H1 (cell line): ENCODE data around the gene XPO6. TPM values are rescaled to one million over a fixed set of nuclear protein-coding genes. Genes with fewer than 3 reads are reported as not detected.

Source experiments
- CTCF ChIA-PET: fragments of 300-600 bp; sonication (Branson Sonifier 250); formaldehyde crosslinking; loops from one replicate; lab custom pipeline; 2021; ENCODE audit not compliant: partially characterized antibody; lab: Charles Lee
- POLR2A ChIA-PET: fragments of 300-600 bp; sonication (Branson Sonifier 250); formaldehyde crosslinking; loops from one replicate; lab custom pipeline; 2021; ENCODE audit warnings: inconsistent platforms; ENCODE audit not compliant: partially characterized antibody; lab: Charles Lee
- DNase-seq, 2 experiments: peaks; one replicate each; pipeline versions ENCODE4 v3.0.0 to v3.0.0-alpha.2; 2010 to 2022; ENCODE audit warnings: low spot score in 2 of 2, low read depth in 1 of 2, mixed read lengths in 1 of 2
- FAIRE-seq: peaks from 2 replicates; lab custom pipeline; 2011; peaks lifted over from hg19 to GRCh38; lab: Jason Lieb, UNC
- H2AFZ ChIP-seq: 2 replicates; pipeline ENCODE4 v1.8.1; 2012; ENCODE audit warnings: low read length, inconsistent platforms
- H2AK5ac ChIP-seq: 2 replicates; pipeline ENCODE4 v1.6.1; 2013; ENCODE audit warnings: low read depth, low read length
- H2BK120ac ChIP-seq: replicated peaks from 2 replicates; pipeline ENCODE3; 2013; ENCODE audit warnings: low read depth, low read length, inconsistent platforms
- H2BK12ac ChIP-seq: 2 replicates; pipeline ENCODE4 v1.6.1; 2013; ENCODE audit warnings: low read depth, low read length
- H2BK15ac ChIP-seq: 2 replicates; pipeline ENCODE4 v1.6.1; 2013; ENCODE audit warnings: low read length
- H2BK20ac ChIP-seq: 2 replicates; pipeline ENCODE4 v1.6.1; 2013; ENCODE audit warnings: low read length
- H2BK5ac ChIP-seq: 2 replicates; pipeline ENCODE4 v1.6.1; 2013; ENCODE audit warnings: low read depth, low read length
- H3K14ac ChIP-seq: 2 replicates; pipeline ENCODE4 v1.6.1; 2013; ENCODE audit warnings: inconsistent platforms; ENCODE audit not compliant: insufficient read length
- H3K18ac ChIP-seq: 2 replicates; pipeline ENCODE4 v1.6.1; 2013; ENCODE audit warnings: low read length; ENCODE audit errors: extremely low read depth
- H3K23ac ChIP-seq: 2 replicates; pipeline ENCODE4 v1.6.1; 2013; ENCODE audit warnings: inconsistent platforms; ENCODE audit not compliant: insufficient read length
- H3K23me2 ChIP-seq: 2 replicates; pipeline ENCODE4 v1.6.1; 2013; ENCODE audit warnings: low read depth, low read length
- H3K27ac ChIP-seq: 2 replicates; pipeline ENCODE4 v1.6.1; 2011; ENCODE audit warnings: low read depth, low read length, inconsistent platforms
- H3K27me3 ChIP-seq, 4 experiments: replicated peaks in 1 of 4; 1 replicate in 1 of 4; 2 replicates in 3 of 4; pipeline versions ENCODE4 v1.6.1 to v1.8.1; 2011 to 2013; ENCODE audit warnings: low read length in 3 of 4, mild to moderate bottlenecking in 3 of 4, inconsistent platforms in 2 of 4, mixed read lengths in 2 of 4, moderate library complexity in 1 of 4; ENCODE audit not compliant: control insufficient read depth in 3 of 4, insufficient read depth in 3 of 4; ENCODE audit errors: extremely low read depth in 1 of 4
- H3K36me3 ChIP-seq, 4 experiments: 2 replicates each; pipeline versions ENCODE4 v1.6.1 to v1.8.1; 2011 to 2013; ENCODE audit warnings: mild to moderate bottlenecking in 4 of 4, low read length in 3 of 4, moderate library complexity in 2 of 4, control low read depth in 1 of 4, inconsistent platforms in 1 of 4; ENCODE audit not compliant: insufficient read depth in 4 of 4, control insufficient read depth in 2 of 4
- H3K4ac ChIP-seq: replicated peaks from 2 replicates; pipeline ENCODE3; 2013; ENCODE audit warnings: low read length, low read depth, mixed read lengths, inconsistent platforms; ENCODE audit not compliant: insufficient read length
- H3K4me1 ChIP-seq, 4 experiments: replicated peaks in 1 of 4; 1 replicate in 1 of 4; 2 replicates in 3 of 4; pipeline versions ENCODE4 v1.6.1 to v1.8.1; 2011 to 2013; ENCODE audit warnings: low read length in 3 of 4, inconsistent platforms in 2 of 4, mixed read lengths in 1 of 4; ENCODE audit not compliant: insufficient read depth in 4 of 4, control insufficient read depth in 3 of 4
- H3K4me2 ChIP-seq, 2 experiments: 2 replicates each; pipeline versions ENCODE4 v1.6.1 to v1.8.1; 2011 to 2013; ENCODE audit warnings: low read depth in 2 of 2, low read length in 2 of 2, control low read depth in 1 of 2, inconsistent platforms in 1 of 2, mild to moderate bottlenecking in 1 of 2; ENCODE audit not compliant: insufficient read depth in 1 of 2
- H3K4me3 ChIP-seq, 4 experiments: fragments of 200-600, 300-600 bp in 1 of 4; sonication (generic), shearing (Covaris generic), sonication (Bioruptor Twin) in 1 of 4; 2 replicates each; pipeline versions ENCODE4 v1.5.1 to v1.8.1; 2011 to 2016; ENCODE audit warnings: low read length in 4 of 4, low read depth in 3 of 4, control low read depth in 2 of 4, inconsistent platforms in 2 of 4, mild to moderate bottlenecking in 2 of 4, mixed read lengths in 1 of 4, moderate library complexity in 1 of 4; ENCODE audit not compliant: insufficient read depth in 2 of 4; ENCODE audit errors: extremely low read depth in 1 of 4
- H3K56ac ChIP-seq: replicated peaks from 2 replicates; pipeline ENCODE3; 2013; ENCODE audit warnings: low read depth, mild to moderate bottlenecking, mixed read lengths, low read length, inconsistent platforms; ENCODE audit not compliant: insufficient read length
- H3K79me1 ChIP-seq: 2 replicates; pipeline ENCODE4 v1.6.1; 2013; ENCODE audit warnings: low read depth, low read length, control low read depth
- H3K79me2 ChIP-seq, 2 experiments: 2 replicates each; pipeline versions ENCODE4 v1.6.1 to v1.8.1; 2012 to 2013; ENCODE audit warnings: low read length in 2 of 2, mild to moderate bottlenecking in 2 of 2, inconsistent platforms in 1 of 2; ENCODE audit not compliant: insufficient read depth in 2 of 2, control insufficient read depth in 1 of 2
- H3K9ac ChIP-seq, 4 experiments: replicated peaks in 1 of 4; 1 replicate in 1 of 4; 2 replicates in 3 of 4; pipeline versions ENCODE4 v1.6.1 to v1.8.1; 2011 to 2013; ENCODE audit warnings: low read depth in 3 of 4, low read length in 3 of 4, control low read depth in 2 of 4, mild to moderate bottlenecking in 2 of 4, moderate library complexity in 2 of 4, inconsistent platforms in 1 of 4; ENCODE audit errors: extremely low read depth in 1 of 4
- H3K9me3 ChIP-seq, 2 experiments: 2 replicates each; pipeline versions ENCODE4 v1.6.1 to v1.8.1; 2012 to 2013; ENCODE audit warnings: mild to moderate bottlenecking in 2 of 2, moderate library complexity in 2 of 2, control low read depth in 1 of 2, inconsistent platforms in 1 of 2, low read depth in 1 of 2, low read length in 1 of 2, mixed read lengths in 1 of 2; ENCODE audit not compliant: insufficient read depth in 2 of 2
- H4K20me1 ChIP-seq, 2 experiments: replicated peaks in 1 of 2; 2 replicates each; pipeline versions ENCODE3 to v1.8.1; 2011 to 2013; ENCODE audit warnings: inconsistent platforms in 2 of 2, low read length in 2 of 2, mild to moderate bottlenecking in 1 of 2; ENCODE audit not compliant: insufficient read depth in 2 of 2, control insufficient read depth in 1 of 2
- H4K5ac ChIP-seq: 2 replicates; pipeline ENCODE4 v1.6.1; 2013; ENCODE audit warnings: low read length, low read depth, mixed read lengths, inconsistent platforms; ENCODE audit not compliant: insufficient read length
- H4K8ac ChIP-seq: 2 replicates; pipeline ENCODE4 v1.8.0; 2013; ENCODE audit warnings: mild to moderate bottlenecking, moderate library complexity, low read length, inconsistent platforms; ENCODE audit not compliant: insufficient read depth; ENCODE audit errors: extremely low read depth
- H4K91ac ChIP-seq: replicated peaks from 2 replicates; pipeline ENCODE3; 2013; ENCODE audit warnings: low read length, mixed read lengths, inconsistent platforms; ENCODE audit not compliant: insufficient read length
- CBX5 ChIP-seq: fragments of 300-800, 300-1000 bp; sonication (generic); IDR thresholded peaks from 2 replicates; pipeline ENCODE4 v1.7.1; 2016; ENCODE audit warnings: antibody characterized with exemption, low read length, low read depth
- E2F6 ChIP-seq: IDR thresholded peaks from 2 replicates; pipeline ENCODE4 v1.6.1; 2012; ENCODE audit warnings: inconsistent platforms
- GTF2F1 ChIP-seq: IDR thresholded peaks from 2 replicates; pipeline ENCODE4 v1.6.1; 2012; ENCODE audit warnings: low read depth, low read length, improper control_type of control experiment, borderline replicate concordance
- JUN ChIP-seq: IDR thresholded peaks from 2 replicates; pipeline ENCODE4 v1.6.1; 2011; ENCODE audit warnings: low read depth, mild to moderate bottlenecking, improper control_type of control experiment, low read length
- JUND ChIP-seq: IDR thresholded peaks from 2 replicates; pipeline ENCODE4 v1.6.1; 2011; ENCODE audit warnings: mild to moderate bottlenecking, improper control_type of control experiment, low read length
- PHF8 ChIP-seq: fragments of 200-600 bp; sonication (generic); conservative IDR thresholded peaks from 2 replicates; pipeline ENCODE4 v1.7.1; 2012; ENCODE audit warnings: low read depth, mild to moderate bottlenecking, inconsistent platforms, low read length, moderate library complexity
- RBBP5 ChIP-seq: IDR thresholded peaks from 2 replicates; pipeline ENCODE4 v1.7.1; 2012; ENCODE audit warnings: low read depth, mild to moderate bottlenecking, inconsistent platforms, low read length, moderate library complexity, borderline replicate concordance
- RXRA ChIP-seq: IDR thresholded peaks from 2 replicates; pipeline ENCODE4 v1.6.1; 2011; ENCODE audit warnings: low read depth, mild to moderate bottlenecking, low read length, moderate library complexity; ENCODE audit not compliant: insufficient read depth
- SRF ChIP-seq: IDR thresholded peaks from 2 replicates; pipeline ENCODE4 v1.6.1; 2011; ENCODE audit warnings: mild to moderate bottlenecking, low read depth, low read length, moderate library complexity
- TAF7 ChIP-seq: optimal IDR thresholded peaks from 2 replicates; pipeline ENCODE3; 2011; ENCODE audit warnings: low read depth, mild to moderate bottlenecking, inconsistent platforms, low read length, moderate library complexity, borderline replicate concordance
- TBP ChIP-seq: IDR thresholded peaks from 2 replicates; pipeline ENCODE4 v1.6.1; 2011; ENCODE audit warnings: low read depth, low read length, improper control_type of control experiment
- WGBS, 2 experiments: shearing (Covaris generic) in 1 of 2; methylation state at CpG; one replicate each; pipeline versions ENCODE4 v1.1.6 to v1.1.7; 2013 to 2015; ENCODE audit warnings: low lambda C conversion rate in 2 of 2, mixed read lengths in 2 of 2, inconsistent platforms in 1 of 2, low coverage in 1 of 2, missing lambda C conversion rate in 1 of 2; ENCODE audit not compliant: insufficient replicate concordance in 2 of 2, insufficient coverage in 1 of 2, insufficient read length in 1 of 2; ENCODE audit errors: extremely low coverage in 1 of 2, missing lambda C conversion rate in 1 of 2; 5-methylcytosine and 5-hydroxymethylcytosine counted together
- polyA plus RNA-seq, 7 experiments: library from polyadenylated mRNA; depleted of rRNA in 3 of 7; stranded (reverse) in 5 of 7; unstranded in 2 of 7; fragments of >200 nt in 5 of 7; fragments of 200-250 nt in 2 of 7; gene quantifications; 1 replicate in 5 of 7; 2 replicates in 1 of 7; 4 replicates in 1 of 7; pipeline versions ENCODE4 v1.2.1 to v1.2.3, GENCODE V29; 2011 to 2013; ENCODE audit warnings: missing spikeins in 2 of 7, mixed read lengths in 2 of 7
- total RNA-seq: library from RNA; stranded (reverse); fragmentation: NEBNext Ultra II Directional; extraction: Animal tissue kit (Norgen Biotek cat#: 25700); gene quantifications from 2 replicates; pipeline ENCODE4 v1.2.1, GENCODE V29; 2021

Gene XPO6
- total and polyA plus RNA-seq, 2 of the 8 experiments (the other 6 are each of a cell fraction or from before 2014, with no cell fraction given) = 152 to 254 TPM

DNA sequence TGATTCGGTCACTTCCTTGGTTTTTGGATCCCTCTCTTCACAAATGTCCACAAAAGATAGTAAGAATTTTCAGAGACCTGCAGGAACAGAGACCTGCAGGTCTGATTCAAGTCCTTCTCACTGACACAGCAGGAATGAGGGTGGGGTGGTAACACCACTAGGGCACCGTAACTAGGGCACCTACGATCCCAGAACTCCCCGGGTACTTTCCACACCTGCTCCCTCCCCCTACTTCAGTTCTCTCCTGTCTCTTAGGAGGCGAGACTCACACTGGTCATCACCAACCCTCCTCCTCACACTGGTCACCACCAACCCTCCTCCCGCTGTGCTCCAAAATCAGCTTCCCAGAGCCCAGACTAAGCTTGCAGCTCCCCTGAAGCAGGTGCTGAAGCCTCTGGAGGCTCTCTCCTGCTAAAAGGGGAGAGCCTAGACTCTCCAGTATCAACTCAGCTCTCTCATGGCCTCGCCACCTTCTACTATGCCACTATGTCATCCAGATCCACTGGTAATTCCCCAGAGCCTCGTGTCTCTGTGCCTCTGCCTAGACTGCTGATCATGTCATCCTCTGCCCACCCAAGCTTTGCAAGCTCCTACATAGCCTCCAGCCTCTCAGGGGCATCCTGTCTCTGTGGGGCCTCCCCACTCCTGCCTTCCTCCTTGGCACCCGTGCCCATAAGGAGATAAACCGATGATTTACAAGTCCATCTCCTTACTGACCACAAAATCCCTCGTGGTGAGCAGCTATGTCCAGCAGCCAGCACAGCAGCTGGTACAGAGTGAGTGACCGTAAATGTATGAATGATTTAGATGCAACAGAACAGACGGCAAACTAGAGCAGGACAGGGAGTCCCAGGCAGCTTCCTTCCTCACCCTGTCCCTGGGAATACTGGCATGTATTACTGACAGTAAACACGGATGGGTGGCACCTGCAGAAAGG is 84.8 kb downstream of the XPO6 start:
- Histone ChIP-seq H3K56ac (no peak overlapping the region), H3K4me2 (no peak overlapping the region), H2BK120ac (no peak overlapping the region), H3K27ac (no peak overlapping the region), H4K20me1 (peaks cover 2 to 3% of the 10 kb centered on the region in 2 experiments), H3K79me1 (peaks cover 7% of the 10 kb centered on the region), H3K9me3 (no peaks in the 10 kb centered on the region), H4K5ac (no peak overlapping the region), H2BK20ac (no peak overlapping the region), H3K36me3 (peaks cover 19 to 63% (median 39%) of the 10 kb centered on the region in 4 experiments), H3K23me2 (no peaks in the 10 kb centered on the region), H3K18ac (no peak overlapping the region), H4K8ac (no peak overlapping the region), H2BK12ac (no peak overlapping the region), H3K27me3 (no peaks in the 10 kb centered on the region), H3K14ac (no peak overlapping the region), H4K91ac (no peak overlapping the region), H2BK15ac (no peak overlapping the region), H3K4me3 (no peak overlapping the region), H2AFZ (no peak overlapping the region), H3K79me2 (no peaks in the 10 kb centered on the region), H2BK5ac (no peak overlapping the region), H2AK5ac (no peak overlapping the region), H3K4me1 (no peaks in the 10 kb centered on the region), H3K4ac (no peak overlapping the region), H3K23ac (no peak overlapping the region), H3K9ac (no peak overlapping the region)
- DNase-seq (no peak), FAIRE-seq (no peak)
- ChIA-PET CTCF (no interaction called here), POLR2A (interaction anchor here (1.1 kb wide), 1 partner anchor 9 kb away, joined by 5 read pairs; no protein-coding TSS in a partner anchor)
- 90% methylated on average over 13 of the region's 14 CpGs; no CpG with 5 or more reads in 1 of the 2 experiments for WGBS, 2 experiments
- TF ChIP-seq RBBP5 (no peak), GTF2F1 (no peak), CBX5 (no peak), RXRA (no peak), SRF (no peak), E2F6 (no peak), JUN (no peak), TAF7 (no peak), JUND (no peak), PHF8 (no peak), TBP (no peak)
